Gastroesophageal sphincter (tissue), 3 donors: Measurements from ENCODE around the gene GPR35.

Experiments
- POLR2A ChIP-seq, 2 donors: fragments of 450-650 bp; IDR thresholded peaks; one replicate each; pipeline ENCODE4 v1.6.1; 2017; ENCODE audit warnings: antibody characterized with exemption in 2 of 2, mild to moderate bottlenecking in 2 of 2, moderate library complexity in 1 of 2
- TF ChIP-seq, protein P1 (sequence below), 4 experiments: fragments of 200-600 bp in 2 of 4; fragments of 450-650 bp in 2 of 4; sonication (generic) in 1 of 4; IDR thresholded peaks; one replicate each; pipeline ENCODE4 v1.5.1; 2017 to 2019; ENCODE audit warnings: antibody characterized with exemption in 4 of 4, mild to moderate bottlenecking in 2 of 4, moderate library complexity in 2 of 4

DNA sequence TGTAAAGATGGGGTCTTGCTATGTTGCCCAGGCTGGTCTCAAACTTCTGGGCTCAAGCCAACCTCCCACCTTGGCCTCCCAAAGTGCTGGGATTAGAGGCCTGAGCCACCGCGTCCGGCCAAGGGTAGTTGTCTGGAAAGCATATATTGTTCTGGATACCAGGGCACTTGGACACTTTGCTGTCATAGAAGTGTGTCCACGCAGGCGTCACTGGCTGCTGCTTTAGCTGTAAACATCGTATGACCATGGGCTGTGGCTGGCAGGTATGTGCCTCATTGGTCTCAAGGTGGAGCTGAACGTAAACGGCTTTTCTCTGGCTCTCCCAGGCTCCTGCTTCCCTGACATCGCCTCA, 3.2 kb upstream of the GPR35 start:
- no peak for TF ChIP-seq POLR2A (IDR thresholded peaks at IDR 0.05)
- TF ChIP-seq, protein P1, sequence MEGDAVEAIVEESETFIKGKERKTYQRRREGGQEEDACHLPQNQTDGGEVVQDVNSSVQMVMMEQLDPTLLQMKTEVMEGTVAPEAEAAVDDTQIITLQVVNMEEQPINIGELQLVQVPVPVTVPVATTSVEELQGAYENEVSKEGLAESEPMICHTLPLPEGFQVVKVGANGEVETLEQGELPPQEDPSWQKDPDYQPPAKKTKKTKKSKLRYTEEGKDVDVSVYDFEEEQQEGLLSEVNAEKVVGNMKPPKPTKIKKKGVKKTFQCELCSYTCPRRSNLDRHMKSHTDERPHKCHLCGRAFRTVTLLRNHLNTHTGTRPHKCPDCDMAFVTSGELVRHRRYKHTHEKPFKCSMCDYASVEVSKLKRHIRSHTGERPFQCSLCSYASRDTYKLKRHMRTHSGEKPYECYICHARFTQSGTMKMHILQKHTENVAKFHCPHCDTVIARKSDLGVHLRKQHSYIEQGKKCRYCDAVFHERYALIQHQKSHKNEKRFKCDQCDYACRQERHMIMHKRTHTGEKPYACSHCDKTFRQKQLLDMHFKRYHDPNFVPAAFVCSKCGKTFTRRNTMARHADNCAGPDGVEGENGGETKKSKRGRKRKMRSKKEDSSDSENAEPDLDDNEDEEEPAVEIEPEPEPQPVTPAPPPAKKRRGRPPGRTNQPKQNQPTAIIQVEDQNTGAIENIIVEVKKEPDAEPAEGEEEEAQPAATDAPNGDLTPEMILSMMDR (IDR thresholded peaks at IDR 0.05): no peak
